Airway epithelial cell (primary cell): ENCODE measurements around the gene MICB. TPM values are rescaled to one million over a fixed set of nuclear protein-coding genes. Genes with fewer than 3 reads are reported as not detected.

Source experiments
- total RNA-seq: library from RNA; depleted of rRNA; stranded (reverse); fragments of >200 nt; gene quantifications from 2 replicates; pipeline ENCODE4 v1.2.3, GENCODE V29; 2015

The MICB gene
- total RNA-seq: 5.2 and 9.3 TPM in 2 replicates

DNA sequence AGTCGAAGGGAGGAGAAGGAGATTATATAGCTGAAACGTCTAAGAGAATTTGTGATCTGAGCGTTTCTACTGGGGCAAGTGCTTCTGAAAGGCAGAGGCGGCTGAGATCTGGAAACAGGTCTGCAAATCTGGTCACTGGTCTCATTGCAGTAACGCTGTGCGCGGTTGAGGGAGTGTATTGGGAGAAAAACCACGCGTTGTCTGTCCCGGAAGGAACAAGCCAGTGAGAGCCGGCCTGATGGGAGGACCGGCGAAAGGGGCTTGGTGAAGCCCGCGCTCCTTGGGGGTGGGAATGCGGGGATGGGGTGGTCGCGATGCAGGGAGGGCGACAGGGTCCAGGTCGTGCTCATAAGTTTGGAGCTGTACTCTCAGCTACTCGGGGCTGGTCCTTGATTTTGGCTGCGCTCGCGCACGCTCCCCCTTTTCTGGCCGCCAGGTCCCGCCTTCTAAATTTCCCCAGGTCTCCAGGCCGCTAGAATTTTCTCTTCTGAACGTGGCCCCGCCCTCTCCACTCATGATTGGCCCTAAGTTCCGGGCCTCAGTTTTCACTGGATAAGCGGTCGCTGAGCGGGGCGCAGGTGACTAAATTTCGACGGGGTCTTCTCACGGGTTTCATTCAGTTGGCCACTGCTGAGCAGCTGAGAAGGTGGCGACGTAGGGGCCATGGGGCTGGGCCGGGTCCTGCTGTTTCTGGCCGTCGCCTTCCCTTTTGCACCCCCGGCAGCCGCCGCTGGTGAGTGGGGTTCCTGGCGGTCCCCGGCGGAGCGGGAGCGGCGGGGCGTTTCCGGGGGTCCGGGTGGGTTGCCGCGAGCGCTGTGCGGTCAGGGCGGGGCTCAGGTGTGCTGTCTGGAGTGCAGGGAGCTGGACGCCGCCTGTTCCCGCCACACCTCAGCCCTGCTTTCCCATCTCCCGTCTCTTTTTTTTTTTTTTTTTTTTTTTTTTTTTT is at the start of gene MICB:
TSS of gene MICB (plus strand) at position 615 of the 946 bp plus-strand sequence. CDS start at position 664, 49 bp downstream.

DNA sequence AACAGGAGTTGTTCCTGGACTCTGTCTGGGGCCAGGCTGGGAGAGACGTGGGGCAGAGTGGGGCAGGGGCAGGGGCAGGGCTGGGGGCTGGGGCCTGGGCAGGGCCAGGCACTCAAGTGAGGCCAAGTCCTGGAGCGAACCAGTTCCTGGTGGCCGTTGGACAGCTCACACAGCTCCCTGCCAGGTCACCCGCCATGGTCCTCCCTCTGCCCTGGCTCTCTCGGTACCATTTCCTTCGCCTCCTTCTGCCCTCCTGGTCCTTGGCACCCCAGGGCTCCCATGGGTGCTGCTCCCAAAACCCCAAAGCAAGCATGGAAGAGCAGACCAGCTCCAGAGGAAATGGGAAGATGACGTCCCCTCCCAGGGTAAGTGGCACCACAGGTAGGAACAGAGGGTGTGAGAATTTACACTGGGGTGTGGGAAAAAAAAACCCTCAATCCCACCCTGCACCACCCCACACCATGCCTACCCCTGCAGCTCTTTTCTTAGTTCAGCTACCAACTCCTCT is 30.9 kb downstream of the MICB start, which contains the start of gene MCCD1:
TSS of gene MCCD1 (plus strand) at position 142 of the 508 bp plus-strand sequence. CDS start at position 195, 53 bp downstream.

DNA sequence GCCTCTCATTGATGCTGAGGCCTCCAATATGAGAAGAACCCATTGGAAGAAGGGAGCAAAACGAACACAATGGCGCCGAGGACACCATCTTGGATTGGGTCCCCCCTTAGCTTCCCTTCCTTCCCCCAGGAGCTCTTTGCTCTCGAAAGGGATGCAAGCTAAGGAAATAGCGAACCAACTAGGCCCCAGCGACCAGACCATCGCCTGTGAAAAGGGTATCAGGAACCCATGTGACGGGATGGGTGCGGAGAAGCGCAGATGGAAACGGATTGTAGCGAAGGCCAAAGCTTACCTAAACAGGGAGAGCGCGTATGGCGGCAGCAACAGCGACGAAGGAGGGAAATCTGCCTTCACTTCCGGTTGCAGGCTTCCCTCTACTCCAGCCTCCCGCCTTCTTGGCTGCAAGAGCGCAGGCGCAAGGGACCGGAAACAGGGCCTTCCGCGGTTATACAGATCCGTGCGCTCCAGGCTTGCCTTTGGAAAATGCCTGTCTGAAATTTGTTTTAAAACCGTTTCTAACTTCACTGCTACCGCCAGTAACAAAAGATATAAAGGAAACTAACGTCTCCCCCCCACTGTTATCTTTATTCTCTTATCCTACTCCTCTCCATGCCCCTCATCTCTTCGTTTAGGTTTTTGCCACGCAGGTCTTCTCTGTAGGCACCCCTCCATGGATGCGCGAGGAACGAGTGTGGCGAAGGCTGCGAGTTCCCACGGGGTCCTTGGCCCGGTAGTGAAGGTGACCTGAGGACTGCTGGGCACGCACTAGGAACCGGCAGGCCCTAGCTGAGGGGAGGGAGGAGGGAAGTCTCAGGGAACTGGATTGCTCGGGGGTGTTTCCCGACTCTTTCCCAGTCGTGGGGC is 43.9 kb downstream of the MICB start, which contains the start of gene DDX39B:
TSS of gene DDX39B (minus strand) at position 346 of the 864 bp plus-strand sequence. CDS start 1,471 bp downstream, outside the sequence.

DNA sequence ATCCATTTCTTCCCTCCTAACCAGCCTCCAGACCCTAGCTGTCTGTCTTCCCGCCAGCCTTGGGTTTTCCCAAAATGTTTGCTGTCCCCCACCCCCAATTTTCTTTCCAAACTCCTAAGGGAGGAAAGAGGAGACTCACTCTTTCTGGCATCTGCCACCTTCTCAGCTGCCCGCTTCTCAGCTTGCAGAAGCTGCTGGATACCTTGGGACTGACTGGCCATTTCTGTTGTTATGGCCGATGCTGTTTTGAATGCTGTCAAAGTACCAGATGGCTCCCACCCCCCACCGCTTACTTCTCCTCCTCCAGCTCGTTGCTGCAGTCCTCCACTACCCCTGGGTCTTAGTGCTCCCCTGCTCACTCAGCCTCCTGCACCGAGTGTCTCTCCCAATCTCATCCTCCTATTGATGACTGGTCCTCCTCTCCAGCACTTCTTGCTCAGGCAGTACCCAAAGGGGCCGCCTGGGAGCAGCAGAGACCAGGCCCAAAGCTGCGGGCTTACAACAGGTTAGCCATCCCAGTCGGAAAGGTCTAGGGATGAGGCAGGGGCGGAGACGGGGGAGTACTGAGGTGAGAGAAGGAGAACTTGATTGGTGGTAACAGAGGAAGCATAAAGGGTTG is 48.5 kb downstream of the MICB start, which contains the start of gene ATP6V1G2:
TSS of gene ATP6V1G2 (minus strand) at position 270 of the 619 bp plus-strand sequence. CDS start at position 221, 49 bp downstream.

DNA sequence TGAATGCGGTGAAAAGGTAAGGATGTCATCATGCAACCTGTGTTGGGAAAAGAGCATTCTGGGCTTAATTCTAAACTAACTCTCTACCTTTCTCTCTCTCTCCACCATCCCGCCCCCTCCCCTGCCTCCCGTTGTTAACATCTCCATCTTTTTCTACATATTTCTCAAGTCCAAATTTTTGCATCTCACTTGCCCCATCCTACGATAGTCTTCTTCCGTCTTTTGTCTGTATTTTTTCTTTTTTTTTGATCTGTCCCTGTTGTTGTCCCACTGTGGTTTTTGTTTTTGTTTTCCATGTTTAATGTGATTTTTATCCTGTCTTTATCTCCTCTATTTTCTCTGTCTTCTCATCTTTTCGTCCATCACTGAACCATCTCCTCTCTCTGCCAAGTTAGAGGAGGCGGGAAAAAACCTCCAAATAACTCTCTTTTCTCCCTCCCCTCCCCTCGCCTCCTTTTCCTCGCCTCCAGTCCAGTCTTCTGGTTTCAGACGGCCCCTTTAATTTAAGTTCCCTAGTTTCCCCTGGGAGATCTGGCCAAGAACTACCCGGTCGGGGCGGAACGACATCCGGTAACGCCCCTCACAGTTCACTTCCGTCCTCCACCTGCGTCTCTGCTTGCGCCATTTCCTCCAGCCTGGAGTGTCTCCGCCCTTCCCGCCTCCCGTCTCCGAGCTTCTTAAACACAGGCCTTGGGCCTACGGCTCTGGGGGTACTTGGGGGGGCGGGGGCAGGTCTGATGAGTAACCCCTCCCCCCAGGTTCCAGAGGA is 49.2 kb downstream of the MICB start, which contains the start of gene NFKBIL1:
TSS of gene NFKBIL1 (plus strand) at position 651 of the 769 bp plus-strand sequence. CDS start at position 738, 87 bp downstream.

Other genes starting within 250 kb of the MICB start
- gene HLA-C, start 226.1 kb upstream of the MICB start, total RNA-seq: 250 and 259 TPM in 2 replicates
- gene HLA-B, start 141.0 kb upstream of the MICB start, total RNA-seq: 8.4 and 10.9 TPM in 2 replicates
- 28.6 and 29.3 TPM in 2 replicates for gene MICA, start 94.5 kb upstream of the MICB start, total RNA-seq
- gene MCCD1, start 30.8 kb downstream of the MICB start, total RNA-seq: not detected in 2 replicates
- gene DDX39B, start 43.9 kb downstream of the MICB start, total RNA-seq: 291 and 399 TPM in 2 replicates
- 0.19 and 0.28 TPM in 2 replicates for gene ATP6V1G2, start 48.5 kb downstream of the MICB start, total RNA-seq
- 16.3 and 17.6 TPM in 2 replicates for gene NFKBIL1, start 49.5 kb downstream of the MICB start, total RNA-seq
- not detected in 2 replicates for gene LTA, start 74.1 kb downstream of the MICB start, total RNA-seq
- 0.23 and 0.28 TPM in 2 replicates for gene TNF, start 77.4 kb downstream of the MICB start, total RNA-seq
- 0.85 and 1.5 TPM in 2 replicates for gene LTB, start 84.3 kb downstream of the MICB start, total RNA-seq
- gene LST1, start 88.1 kb downstream of the MICB start, total RNA-seq: not detected in 2 replicates
- not detected in 2 replicates for gene NCR3, start 94.9 kb downstream of the MICB start, total RNA-seq
- not detected in 2 replicates for gene AIF1, start 117.1 kb downstream of the MICB start, total RNA-seq
- gene PRRC2A, start 122.6 kb downstream of the MICB start, total RNA-seq: 63.4 and 119 TPM in 2 replicates
- gene BAG6, start 154.5 kb downstream of the MICB start, total RNA-seq: 200 and 272 TPM in 2 replicates
- gene APOM, start 157.7 kb downstream of the MICB start, total RNA-seq: 2.3 and 3.9 TPM in 2 replicates
- gene C6orf47, start 162.6 kb downstream of the MICB start, total RNA-seq: 17.0 and 18.1 TPM in 2 replicates
- 14.5 and 14.7 TPM in 2 replicates for gene GPANK1, start 166.9 kb downstream of the MICB start, total RNA-seq
- gene CSNK2B, start 167.9 kb downstream of the MICB start, total RNA-seq: 236 and 271 TPM in 2 replicates
- gene LY6G5B, start 171.8 kb downstream of the MICB start, total RNA-seq: 0.60 and 2.1 TPM in 2 replicates
- gene LY6G5C, start 182.9 kb downstream of the MICB start, total RNA-seq: 0.42 and 0.79 TPM in 2 replicates
- 26.8 and 31.6 TPM in 2 replicates for gene ABHD16A, start 205.2 kb downstream of the MICB start, total RNA-seq
- not detected in 2 replicates for gene LY6G6F, start 208.7 kb downstream of the MICB start, total RNA-seq
- gene LY6G6D, start 217.2 kb downstream of the MICB start, total RNA-seq: not detected in 2 replicates
- gene LY6G6C, start 223.6 kb downstream of the MICB start, total RNA-seq: 1.5 and 3.7 TPM in 2 replicates
- 0.49 TPM in 1 of 2 replicates, not detected in the other for gene MPIG6B, start 225.2 kb downstream of the MICB start, total RNA-seq
- gene DDAH2, start 231.2 kb downstream of the MICB start, total RNA-seq: 28.1 and 43.2 TPM in 2 replicates
- gene CLIC1, start 238.4 kb downstream of the MICB start, total RNA-seq: 445 and 657 TPM in 2 replicates
- gene MSH5, start 241.9 kb downstream of the MICB start, total RNA-seq: 10.5 and 12.6 TPM in 2 replicates